HG03442 (cell line): ENCODE measurements around the gene RIC3.

Experiments
- ATAC-seq: cut with Tn5 transposase; IDR thresholded peaks from one replicate; pipeline ENCODE4 v1.9.1; 2021; ENCODE audit warnings: mild to moderate bottlenecking, moderate library complexity; ENCODE audit not compliant: unreplicated experiment

Gene RIC3, protein sequence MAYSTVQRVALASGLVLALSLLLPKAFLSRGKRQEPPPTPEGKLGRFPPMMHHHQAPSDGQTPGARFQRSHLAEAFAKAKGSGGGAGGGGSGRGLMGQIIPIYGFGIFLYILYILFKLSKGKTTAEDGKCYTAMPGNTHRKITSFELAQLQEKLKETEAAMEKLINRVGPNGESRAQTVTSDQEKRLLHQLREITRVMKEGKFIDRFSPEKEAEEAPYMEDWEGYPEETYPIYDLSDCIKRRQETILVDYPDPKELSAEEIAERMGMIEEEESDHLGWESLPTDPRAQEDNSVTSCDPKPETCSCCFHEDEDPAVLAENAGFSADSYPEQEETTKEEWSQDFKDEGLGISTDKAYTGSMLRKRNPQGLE

DNA sequence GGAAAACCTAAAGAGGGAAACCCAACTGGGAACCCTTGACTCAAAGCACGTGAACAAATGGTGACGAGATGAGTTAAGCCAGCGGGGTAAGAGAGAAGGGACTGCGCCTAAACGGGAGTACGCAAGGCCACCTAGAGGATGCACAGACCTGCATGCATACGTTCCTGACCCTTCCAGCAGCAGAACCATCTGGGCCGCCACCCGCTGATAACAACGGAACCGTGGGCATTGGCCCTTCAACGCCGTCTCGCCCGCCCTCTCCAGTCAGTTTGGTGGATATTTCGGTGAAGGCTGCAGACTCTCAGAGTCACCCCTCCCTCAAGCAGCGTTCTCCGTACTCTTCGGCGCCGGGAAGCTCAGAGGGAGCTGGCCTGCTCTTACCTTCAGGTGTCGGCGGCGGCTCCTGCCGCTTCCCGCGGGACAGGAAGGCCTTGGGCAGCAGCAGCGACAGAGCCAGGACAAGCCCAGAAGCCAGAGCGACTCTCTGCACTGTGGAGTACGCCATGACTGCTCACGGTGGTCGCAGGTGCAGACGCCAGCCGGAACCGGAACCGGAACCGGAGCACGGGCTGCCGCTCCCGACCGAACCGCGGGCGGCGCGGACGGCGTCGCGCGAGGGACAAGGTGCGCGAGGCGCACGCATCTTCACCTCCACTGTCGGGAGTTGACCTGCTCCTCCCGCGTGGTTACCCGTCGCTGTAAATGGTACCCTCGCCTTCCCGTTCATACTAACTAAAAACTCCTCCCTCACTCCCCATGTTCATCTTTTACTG, at the start of gene RIC3:
Gene RIC3, minus strand, starts transcription at position 541 of the 773 bp plus-strand sequence. Its CDS starts 36 bp downstream, at position 505.
- peak; percentile 59 for ATAC-seq

DNA sequence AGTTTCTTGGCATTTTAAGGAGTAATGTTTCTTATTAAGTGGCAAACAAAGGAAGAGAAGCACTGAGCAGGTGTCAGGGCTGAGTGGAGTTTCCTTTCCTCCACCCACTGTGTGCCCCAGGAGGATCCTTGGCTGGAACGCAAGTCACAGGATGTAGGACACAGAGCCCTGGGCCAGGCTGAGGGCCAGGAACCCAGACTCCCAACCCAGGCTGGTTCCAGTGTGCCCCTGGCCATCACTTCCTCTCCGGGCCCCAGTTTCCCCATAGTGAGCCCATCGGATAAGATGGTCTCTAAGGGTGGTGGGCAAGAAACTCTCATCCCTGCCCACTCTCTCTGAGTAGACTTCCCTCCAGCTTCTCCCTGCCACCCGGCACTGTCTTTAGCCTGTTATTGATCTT, 49.6 kb upstream of the RIC3 start:
- ATAC-seq, result no peak

DNA sequence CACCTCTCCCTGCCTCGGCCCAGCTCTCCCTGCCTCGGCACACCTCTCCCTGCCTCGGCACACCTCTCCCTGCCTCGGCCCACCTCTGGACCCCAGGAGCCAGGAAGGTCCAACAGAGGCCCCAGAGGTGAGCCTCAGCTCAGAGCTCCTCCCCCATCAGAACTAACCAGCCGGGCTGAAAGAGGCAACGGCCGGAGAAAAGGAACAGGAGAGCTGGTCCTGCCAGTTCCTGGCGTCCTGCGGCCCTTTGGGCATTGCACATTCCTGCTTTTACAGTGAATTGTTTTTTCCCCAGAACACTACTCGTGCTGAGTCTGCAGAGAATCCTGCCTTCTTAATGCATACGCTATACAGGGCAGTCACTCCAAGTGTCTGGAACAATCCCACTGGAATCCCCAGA, 49.1 kb upstream of the RIC3 start:
- ATAC-seq, result no peak

DNA sequence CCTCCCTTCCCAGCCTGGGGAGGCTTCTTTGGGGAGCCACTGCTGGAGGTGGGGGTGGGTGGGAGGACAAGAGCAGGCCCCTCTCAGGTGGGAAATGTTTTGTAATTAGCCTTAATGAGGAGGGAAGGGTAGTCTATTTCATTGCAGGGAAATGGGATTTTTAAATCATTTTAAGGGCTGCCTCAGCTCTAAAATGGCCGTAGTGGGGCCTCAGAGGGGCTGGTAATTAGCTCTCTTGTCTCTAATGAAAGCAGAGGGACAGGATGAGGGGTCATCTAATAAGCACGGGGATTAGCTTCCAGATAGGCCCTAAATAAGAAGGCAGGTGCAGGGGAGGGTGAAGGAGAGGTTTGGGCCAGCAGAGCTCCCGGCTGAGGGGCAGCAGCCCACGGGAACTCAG, 48.3 kb upstream of the RIC3 start:
- no peak for ATAC-seq

DNA sequence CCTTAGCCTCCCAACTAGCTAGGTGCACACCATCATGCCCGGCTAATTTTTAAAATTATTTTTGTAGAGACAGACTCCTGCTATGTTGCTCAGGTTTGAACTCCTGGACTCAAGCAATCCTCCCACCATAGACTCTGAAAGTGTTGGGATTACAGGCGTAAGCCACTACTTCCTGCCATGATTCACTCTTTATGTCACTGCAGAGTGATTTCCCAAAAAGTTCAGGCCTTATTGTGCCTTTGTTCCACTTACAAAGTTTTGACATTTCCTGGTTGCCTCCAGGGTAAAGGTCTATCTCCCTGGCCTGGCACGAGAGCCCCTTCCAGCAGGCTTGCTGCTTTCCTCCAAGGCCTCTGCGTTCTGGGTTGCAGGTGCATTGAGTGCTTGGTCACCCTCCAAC, 44.6 kb upstream of the RIC3 start:
- ATAC-seq, result no peak

DNA sequence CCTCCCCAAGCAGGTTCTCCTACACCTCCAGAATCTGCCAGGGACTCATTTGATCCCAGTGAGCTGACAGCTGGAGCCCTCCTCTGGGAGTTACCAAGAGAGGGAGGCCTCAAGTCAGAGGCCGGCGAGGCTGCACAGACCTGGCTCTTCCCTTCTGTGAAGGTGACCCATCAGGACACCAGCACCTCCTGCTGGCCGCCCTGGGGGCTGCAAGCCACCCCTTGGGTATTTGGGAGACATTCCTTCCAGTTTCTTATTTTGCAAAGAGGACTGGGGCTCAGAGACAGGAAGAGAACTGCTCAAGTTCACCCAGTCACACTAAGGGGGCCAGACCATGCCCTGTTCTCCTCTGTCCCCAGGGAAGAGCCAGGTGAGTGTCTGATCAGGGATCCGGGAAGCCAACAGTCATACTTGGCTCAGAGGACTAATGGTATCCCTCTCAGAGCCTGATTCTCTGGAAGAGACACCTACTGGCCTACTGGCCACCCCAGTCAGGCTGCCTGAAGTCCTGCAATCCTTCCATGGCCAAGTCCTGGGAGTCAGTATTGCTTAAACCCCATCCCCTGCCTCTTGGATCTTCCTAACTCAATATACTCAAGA, 40.5 kb upstream of the RIC3 start:
- no peak for ATAC-seq

DNA sequence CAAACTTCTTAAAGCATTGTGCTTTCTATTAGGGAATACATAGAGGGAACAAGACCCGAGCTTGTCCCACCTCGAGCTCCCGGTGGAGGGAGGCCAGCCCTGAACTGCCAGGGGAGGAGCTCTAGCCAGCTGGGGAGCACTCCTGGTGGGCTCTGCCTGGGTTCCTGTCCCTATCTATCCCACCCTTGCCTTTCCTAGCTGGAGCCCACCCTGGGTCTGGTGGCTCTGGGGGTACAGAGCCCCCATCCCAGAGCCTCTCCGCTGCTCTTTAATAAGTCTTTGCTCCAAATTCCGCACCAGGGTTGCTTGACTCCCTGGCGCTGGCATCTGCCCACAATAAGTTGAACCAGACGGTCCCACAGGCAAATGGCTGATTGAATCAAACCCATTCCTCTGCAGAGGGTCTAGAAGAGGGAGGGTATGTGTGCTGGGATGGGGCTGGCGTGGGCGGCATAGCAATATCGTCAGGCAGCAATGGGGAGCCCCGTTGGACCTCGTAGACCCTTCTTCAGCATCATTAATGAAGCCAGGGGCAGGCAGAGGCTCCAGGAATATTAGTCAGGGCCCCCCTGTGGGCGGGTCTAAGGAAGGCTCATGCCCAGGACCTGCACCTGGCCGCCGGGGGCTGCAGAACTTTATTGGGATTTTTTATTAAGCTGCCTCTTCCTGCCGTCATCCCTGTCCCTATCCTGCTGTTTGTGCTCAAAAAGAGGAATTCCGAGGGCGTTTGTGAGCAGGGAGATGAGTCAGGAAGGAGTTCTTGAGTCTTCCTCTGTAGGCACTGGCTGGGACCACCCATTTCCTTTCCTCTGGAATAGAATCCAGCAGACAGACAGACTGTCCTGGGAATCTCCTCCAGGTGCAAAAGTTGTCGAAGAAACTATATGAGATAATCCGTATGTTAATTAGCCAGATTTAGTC, 38.5 kb upstream of the RIC3 start:
- ATAC-seq, result no peak

DNA sequence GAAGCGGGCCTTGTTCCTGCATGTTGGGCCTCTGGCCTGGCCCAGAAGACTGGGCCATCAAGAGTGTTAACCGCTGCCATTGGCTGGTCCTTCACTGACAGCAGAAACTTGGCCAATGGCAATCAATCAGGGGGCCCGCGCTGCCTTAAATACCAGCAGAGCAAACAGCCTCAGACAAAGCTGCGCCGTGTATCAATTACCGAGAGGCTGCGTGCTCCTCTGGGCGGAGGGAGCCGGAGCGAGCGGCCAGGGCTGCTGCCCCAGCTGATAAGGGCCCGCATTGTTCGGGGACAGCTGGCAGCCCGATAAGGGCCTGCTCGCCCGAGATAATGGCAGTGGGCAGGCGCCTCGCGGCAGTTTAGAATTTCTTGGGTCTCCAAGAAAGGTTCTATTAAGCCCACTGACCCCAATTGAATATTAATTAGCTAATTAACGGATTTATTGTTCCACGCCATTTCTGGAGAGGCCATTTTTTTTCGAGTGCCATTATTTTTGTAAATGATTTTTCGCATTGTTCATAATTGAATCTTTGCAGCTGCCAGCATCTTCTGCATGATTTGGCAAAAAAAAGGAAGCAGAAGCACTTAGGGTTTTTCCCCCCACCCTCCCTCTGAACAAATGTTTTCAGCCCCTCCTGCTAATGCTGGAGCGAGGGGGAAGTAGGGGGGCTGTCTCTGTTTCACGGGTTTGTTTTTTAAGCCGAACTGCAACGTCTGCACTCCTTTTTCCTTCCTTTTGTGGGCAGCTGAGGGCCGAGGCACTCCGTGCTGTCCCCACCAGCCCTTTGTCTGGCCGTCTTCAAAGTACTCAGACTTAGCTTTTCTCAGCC, 37.6 kb upstream of the RIC3 start:
- ATAC-seq, result no peak

DNA sequence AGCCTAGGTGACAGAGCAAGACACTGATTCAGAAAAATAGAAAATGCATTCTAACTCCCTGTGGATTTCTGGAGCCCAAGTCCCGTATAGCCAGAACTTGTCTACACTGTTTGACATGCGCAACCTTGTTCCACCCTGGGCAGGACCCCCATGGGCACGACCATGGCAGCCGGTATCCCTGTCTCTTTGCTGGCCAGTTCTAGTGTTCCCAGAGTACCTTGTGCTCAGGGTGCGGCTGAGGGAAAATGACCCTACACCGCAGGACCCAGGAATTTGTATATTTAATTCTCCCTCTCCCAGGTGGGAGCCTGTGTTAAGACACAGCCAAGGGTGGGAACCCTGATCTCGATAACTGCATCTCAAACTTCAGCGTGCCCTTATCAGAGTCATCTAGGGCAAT, 36.7 kb upstream of the RIC3 start:
- ATAC-seq, result no peak

DNA sequence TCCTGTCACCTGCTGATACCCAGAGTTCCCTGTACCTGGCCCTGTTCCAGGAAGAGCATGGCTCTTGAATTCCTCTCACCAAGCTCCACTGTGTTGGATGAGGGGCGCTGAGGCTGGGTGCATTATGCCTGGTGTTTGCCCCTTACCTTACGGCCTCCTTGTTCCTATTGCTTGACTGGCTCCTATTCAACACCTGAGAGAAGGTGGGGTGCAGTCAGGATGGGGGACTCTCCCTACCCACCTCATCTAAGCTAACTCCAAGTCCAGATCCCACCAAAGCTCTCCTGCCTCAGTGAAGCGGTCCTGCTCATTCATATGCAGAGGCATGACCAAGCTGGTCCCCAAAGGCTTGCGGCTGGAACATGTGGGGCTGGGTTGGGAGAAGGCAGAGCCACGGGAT, 35.8 kb upstream of the RIC3 start:
- no peak for ATAC-seq

DNA sequence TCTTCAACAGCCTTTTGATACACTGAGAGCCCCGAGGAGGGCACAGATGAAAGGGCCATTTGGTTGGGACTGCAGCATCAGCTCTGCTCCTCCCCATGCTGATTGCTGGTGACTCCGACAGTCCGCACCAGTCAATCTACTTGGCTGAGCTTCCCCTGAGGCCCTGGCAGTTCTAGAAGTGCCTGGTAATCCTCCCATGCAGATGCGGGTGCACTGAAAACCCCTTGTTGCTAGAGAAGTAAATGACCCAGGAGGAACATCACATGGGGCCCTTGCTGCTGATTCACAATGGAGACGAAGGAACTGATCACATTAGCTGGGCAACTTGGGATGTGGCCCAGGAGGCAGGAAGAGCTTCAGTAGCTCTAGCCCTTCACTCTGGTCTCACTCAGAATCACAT, 35.2 kb upstream of the RIC3 start:
- no peak for ATAC-seq

DNA sequence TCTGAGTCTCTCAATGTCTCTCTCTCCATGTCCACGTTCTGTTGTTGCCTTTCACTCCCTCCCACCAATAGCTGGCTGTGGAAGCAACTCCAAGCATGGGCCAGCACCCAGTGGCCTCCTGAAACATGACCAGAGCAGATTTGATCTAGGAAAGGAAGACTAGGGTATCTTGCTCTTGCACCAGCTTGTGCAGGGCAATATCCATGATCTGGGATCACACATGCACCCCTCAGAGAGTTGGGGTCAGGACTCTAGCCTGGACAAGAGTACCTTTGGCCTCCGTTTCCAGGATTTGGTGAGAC, 34.5 kb upstream of the RIC3 start:
- no peak for ATAC-seq

DNA sequence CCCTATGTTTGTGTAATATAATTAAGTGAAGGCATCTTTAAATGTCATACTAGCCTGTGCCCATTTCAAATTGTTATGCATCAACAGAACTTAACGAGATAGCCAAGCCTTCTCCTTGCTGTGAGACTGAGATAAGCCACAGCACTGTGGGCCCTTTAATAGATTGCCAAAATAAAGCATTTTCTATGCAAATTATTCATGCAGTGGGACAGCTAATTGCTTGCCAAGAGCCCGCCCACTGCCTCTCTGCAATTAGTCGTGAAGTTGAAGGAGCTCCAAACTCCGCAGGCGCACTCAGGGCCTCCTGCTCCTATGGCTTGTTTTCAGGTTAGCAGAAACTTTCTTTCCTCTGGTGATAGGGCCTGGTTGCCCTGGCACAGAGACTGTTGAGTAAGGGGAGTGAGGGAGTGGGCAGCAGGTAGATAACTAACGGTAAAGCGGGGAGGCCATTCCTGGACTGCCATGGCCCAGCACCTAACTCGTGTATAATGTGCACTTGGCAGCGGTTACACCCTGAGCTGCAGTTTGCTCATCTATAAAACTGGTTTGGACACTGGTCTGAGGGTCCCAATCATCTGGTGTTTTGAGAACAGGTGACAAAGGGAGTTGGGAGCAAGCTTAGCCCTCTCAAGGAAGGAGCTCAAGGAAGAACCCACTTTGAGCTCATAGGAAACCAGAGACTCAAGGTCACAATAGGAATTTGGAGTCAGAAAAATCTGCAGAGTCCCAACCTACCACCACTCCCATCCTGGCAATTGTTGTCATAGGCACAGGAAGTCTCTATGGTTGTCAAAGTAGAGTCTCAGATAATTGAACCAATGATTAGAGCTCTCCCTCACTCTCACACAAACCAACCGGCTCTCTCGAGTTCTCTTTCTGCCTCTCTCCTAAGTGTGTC, 33.9 kb upstream of the RIC3 start:
- ATAC-seq, result no peak

DNA sequence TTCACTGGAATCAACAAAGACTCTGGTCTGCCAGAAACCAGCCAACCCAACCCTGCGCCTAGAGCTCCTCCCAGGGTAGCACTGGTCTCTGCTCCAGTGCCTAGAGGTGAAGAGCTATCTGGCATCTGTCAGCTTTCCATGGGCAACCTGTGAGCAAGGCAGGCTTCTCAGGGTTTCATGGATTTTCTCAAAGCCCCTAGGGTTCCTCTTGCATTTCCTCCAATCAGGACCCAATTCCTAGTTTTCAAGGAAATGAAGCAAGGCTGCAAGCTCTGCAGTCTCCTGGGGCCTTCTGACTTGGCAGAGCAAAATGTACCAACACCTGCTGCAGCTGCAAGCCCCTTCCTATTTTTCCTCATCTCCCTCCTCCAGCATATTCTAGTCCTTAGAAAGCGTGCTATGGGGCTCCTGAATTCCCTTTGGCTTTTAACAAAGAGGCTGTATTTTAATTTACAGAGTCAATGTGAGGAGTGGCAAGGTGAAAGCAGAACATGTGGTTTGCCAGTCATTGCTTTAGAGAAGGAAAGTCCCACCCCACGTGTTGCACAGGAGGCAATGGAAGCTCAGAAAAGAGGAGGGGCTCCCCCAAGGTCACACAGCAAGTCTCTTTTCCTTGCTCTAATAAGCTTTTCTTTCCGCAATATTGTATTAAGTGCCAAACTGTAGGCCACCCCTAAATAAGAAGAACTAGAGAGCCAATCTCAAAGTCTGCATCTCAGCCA, 33.0 kb upstream of the RIC3 start:
- peak; percentile 86 for ATAC-seq

DNA sequence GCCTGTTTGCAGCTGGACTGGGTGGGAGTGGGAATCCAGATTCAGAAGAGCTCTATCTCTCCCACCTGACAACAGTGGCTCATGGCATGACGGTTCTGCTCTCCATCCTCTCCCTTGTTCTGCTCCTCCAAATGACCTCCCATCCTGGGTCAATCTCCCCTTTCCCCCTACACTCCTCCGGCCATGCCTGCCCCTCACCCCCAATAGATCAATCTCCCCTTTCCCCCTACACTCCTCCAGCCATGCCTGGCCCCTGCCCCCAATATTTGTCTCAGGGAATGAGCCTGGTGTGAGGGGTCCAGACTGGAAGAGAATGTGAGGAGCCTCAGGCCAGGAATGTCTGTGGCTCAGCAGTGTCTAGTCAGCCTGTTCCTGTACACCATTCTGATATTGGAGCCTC, 30.9 kb upstream of the RIC3 start:
- ATAC-seq, result no peak

DNA sequence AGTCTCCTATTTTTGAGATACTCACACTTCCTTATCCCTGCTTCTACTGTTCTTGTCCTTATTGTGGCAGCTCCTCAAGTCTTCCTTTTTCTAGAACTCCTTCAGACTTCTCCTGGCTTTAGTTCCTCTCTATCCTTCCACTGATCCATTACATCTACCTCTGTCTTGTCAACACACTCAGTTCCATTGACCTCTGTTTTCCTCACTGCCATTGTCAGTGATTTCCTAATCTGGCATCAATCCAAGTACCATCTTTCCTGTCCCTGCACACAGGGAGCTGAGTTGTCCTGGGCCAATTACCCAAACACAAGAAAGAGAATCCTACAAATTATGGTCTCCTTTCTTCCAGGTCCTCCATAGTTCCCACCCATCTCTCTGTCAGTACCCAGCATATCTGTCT, 27.9 kb upstream of the RIC3 start:
- ATAC-seq, result no peak

DNA sequence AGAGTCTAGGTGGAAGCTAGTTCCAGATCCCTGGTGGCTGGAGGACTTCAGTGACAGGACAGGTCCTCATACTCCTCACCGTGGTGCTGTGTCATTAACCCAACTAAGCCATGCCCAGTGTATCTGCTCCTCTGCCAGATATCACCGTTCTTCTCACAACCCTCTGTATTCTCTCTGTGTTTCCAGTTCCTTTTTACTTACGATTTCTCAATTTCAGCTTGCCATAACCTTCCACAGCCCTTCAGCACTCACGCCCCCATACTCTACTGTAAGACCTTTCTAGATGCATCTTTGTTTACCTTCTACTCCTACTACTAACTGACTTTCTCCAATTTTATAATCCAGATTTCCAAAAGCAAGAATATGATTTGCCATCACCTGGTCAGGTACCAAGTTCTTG, 26.1 kb upstream of the RIC3 start:
- ATAC-seq, result no peak

DNA sequence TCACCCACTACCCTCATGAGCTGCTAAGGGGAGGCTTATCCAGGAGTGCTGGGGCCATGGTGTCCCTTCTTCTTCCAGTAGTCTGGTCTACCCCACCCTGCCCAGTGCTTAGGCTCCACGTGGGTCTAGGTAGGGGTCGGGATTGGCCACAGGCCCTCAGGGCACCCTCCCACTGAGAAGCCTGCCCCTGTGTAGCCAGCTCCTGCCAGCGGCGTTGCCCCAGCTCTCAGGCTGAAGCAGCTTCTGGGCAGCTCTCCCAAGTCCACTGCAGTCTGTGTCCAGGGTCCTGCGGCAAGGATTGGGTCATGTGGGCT, 24.0 kb upstream of the RIC3 start:
- no peak for ATAC-seq
